GM19324 (cell line): ENCODE measurements around the gene PCDHB16.
"Not testable (repeated sequence)": the region's sequence is repeated elsewhere in the genome, so short reads cannot be mapped to it uniquely, and the experiment has no call there.

Source experiments
- ATAC-seq: cut with Tn5 transposase; IDR thresholded peaks from one replicate; pipeline ENCODE4 v1.9.1; 2021; ENCODE audit warnings: mild to moderate bottlenecking, moderate library complexity; ENCODE audit not compliant: unreplicated experiment, low FRiP score

The PCDHB16 gene

GRCh38 chr5:141224844-141225243 lies 42.7 kb downstream of the PCDHB16 start:
- not testable (repeated sequence) for ATAC-seq

- not testable (repeated sequence) for ATAC-seq
Measured at GRCh38 chr5:141225421-141225820, 43.2 kb downstream of the PCDHB16 start.

- ATAC-seq: no peak
Measured at GRCh38 chr5:141234109-141234667, 52.0 kb downstream of the PCDHB16 start.
